ENCODE results near the gene PIGW. TPM values are rescaled to one million over a fixed set of nuclear protein-coding genes. Genes with fewer than 3 reads are reported as not detected.

PIGW gene
- total and polyA plus RNA-seq, 10 of the 15 experiments (the other 5 are each of a cell fraction or from before 2014, with no cell fraction given) = 6.0 to 31.5 (median 13.8) TPM

DNA sequence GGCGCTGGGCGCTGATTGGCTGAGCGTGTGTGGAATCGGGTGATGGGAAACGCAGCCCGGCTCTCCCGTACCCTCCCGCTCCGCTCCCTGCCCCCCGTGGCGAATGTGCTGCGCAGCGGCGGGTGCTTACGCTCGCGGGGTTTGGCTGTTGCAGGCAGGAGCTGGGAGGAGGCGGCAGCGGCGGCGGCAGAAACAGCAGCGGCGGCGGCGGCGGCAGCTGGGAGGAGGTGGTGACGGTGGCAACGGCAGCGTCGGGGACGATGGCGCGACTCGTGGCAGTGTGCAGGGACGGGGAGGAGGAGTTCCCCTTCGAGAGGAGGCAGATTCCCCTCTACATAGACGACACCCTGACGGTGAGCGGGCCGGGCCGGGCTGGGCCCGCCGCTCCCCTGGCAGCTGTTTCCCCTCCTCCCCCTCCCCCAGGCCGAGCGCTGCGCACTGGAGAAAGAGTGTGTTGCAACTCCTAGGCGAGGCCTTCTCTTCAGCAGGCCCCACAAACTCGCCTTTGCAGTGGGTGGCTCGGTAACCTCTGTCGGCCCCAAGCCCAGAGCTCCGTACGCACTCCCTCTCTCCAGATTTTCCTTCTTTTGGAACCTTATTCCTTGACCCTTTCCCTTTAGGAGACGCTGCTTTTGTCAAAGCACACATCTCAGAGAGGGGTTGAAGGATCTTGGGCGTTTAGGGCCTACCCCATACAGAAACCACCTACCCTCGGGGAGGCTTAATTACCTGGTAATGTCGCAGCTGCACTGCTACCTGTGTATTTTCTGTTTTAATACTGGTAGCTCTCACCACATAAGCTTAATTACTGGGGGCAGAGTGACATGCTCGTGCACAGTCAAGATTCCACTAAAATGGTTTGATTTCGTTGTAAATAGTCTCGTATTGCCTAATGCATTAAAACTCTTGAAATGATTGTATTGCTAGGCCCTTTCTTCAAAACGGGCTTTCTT is 11.0 kb downstream of the PIGW start (continued):
- TF ChIP-seq, protein P1, sequence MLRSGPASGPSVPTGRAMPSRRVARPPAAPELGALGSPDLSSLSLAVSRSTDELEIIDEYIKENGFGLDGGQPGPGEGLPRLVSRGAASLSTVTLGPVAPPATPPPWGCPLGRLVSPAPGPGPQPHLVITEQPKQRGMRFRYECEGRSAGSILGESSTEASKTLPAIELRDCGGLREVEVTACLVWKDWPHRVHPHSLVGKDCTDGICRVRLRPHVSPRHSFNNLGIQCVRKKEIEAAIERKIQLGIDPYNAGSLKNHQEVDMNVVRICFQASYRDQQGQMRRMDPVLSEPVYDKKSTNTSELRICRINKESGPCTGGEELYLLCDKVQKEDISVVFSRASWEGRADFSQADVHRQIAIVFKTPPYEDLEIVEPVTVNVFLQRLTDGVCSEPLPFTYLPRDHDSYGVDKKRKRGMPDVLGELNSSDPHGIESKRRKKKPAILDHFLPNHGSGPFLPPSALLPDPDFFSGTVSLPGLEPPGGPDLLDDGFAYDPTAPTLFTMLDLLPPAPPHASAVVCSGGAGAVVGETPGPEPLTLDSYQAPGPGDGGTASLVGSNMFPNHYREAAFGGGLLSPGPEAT (IDR thresholded peaks at IDR 0.05; ENCODE audit: low read depth) = 0 out of 2 replicates have a peak, but pooled peaks have one; percentile 45
- TF ChIP-seq POLR2AphosphoS2 (IDR thresholded peaks at IDR 0.05; ENCODE audit: low read depth, low read length) (no peak; the same call in 1 of the 2 replicates), CHD1 (IDR thresholded peaks at IDR 0.05; ENCODE audit: low read depth, low read length) (0 out of 2 replicates have a peak, but pooled peaks have one; percentile 52), IKZF2 (IDR thresholded peaks at IDR 0.05) (peak in 1 of 2 experiments; percentile 38; a peak in 2 of 4 replicates), MYC (IDR thresholded peaks at IDR 0.05; ENCODE audit: insufficient read depth, insufficient read length, insufficient replicate concordance, low read length, severe bottlenecking) (no peak), TCF12 (IDR thresholded peaks at IDR 0.05; ENCODE audit: low read depth, low read length) (peak; percentile 84), PAX5 (IDR thresholded peaks at IDR 0.05; ENCODE audit: borderline replicate concordance, low read depth, low read length) (peak; percentile 93), POLR2AphosphoS5 (IDR thresholded peaks at IDR 0.05; ENCODE audit: low read length) (peak; percentile 44; the same call in 1 of the 2 replicates), SREBF1 (IDR thresholded peaks at IDR 0.05; ENCODE audit: low read length) (0 out of 2 replicates have a peak, but pooled peaks have one; percentile 29), GATAD2B (conservative IDR thresholded peaks at IDR 0.05; ENCODE audit: low read depth) (0 out of 2 replicates have a peak, but pooled peaks have one; percentile 30), STAT3 (IDR thresholded peaks at IDR 0.05; ENCODE audit: low read depth, low read length) (no peak), NBN (IDR thresholded peaks at IDR 0.05) (0 out of 2 replicates have a peak, but pooled peaks have one; percentile 15), YY1 (IDR thresholded peaks at IDR 0.05; ENCODE audit: low read depth, low read length) (peak; percentile 86), ZZZ3 (IDR thresholded peaks at IDR 0.05; ENCODE audit: control insufficient read depth, insufficient read length, low read depth) (no peak), CREB1 (IDR thresholded peaks at IDR 0.05; ENCODE audit: low read depth) (peak; percentile 84), ZNF687 (IDR thresholded peaks at IDR 0.05) (peak; percentile 21; the same call in 1 of the 2 replicates), TCF3 (IDR thresholded peaks at IDR 0.05; ENCODE audit: borderline replicate concordance, insufficient read depth, low read depth, low read length) (peak; percentile 47; the same call in 1 of the 2 replicates), EGR1 (IDR thresholded peaks at IDR 0.05; ENCODE audit: borderline replicate concordance in 1 of 2, low read depth in 2 of 2, low read length in 2 of 2) (peak in 1 of 2 experiments; percentile 33; a peak in 1 of 3 replicates), HDGF (IDR thresholded peaks at IDR 0.05) (peak; percentile 78), NR2C1 (IDR thresholded peaks at IDR 0.05) (0 out of 2 replicates have a peak, but pooled peaks have one; percentile 29), IKZF1 (conservative IDR thresholded peaks at IDR 0.05) (peak; percentile 93)
- TF ChIP-seq, protein P2, sequence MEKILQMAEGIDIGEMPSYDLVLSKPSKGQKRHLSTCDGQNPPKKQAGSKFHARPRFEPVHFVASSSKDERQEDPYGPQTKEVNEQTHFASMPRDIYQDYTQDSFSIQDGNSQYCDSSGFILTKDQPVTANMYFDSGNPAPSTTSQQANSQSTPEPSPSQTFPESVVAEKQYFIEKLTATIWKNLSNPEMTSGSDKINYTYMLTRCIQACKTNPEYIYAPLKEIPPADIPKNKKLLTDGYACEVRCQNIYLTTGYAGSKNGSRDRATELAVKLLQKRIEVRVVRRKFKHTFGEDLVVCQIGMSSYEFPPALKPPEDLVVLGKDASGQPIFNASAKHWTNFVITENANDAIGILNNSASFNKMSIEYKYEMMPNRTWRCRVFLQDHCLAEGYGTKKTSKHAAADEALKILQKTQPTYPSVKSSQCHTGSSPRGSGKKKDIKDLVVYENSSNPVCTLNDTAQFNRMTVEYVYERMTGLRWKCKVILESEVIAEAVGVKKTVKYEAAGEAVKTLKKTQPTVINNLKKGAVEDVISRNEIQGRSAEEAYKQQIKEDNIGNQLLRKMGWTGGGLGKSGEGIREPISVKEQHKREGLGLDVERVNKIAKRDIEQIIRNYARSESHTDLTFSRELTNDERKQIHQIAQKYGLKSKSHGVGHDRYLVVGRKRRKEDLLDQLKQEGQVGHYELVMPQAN (conservative IDR thresholded peaks at IDR 0.05) = no peak; the same call in none of the 2 replicates
